Measurements from ENCODE around the gene FIBCD1.
"Not testable (repeated sequence)": the region's sequence is repeated elsewhere in the genome, so short reads cannot be mapped to it uniquely, and the experiment has no call there.

Gene FIBCD1

DNA sequence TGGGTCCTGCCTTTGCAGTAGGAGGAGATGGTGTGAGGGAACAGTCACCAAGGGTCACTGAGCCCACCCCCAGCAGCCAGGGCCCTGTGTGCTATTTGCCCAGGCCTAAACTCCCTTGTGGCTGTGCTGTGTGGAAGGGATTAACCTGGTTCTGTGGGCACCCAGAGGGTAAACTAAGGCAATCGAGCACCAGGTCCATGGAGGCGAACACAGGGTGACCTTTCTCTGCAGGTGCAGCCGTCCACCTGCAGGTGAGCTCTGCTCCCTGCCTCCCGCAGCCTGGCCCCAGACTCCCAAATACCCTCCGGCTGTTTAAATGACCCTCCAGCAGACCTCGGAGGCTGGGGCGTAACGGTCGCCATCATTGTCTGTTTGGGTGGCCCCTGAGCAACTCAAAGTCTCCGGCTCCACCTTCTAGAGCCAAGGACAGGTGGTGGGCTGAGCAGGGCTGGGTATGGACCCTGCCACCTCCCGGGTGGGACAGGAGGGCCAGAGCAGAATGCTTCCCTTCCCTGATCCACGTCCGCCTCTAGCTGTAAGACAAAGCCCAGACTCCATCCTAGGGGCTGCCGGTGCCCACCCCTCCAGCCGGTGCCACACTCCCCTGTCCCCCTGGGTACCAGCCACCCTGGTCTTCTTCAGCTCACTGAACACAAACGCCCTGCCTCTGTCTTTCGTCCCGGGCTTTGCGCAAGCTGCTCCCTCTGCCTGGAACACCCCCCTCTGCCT is 34.1 kb upstream of the FIBCD1 start:
- DNase-seq, result no peak

DNA sequence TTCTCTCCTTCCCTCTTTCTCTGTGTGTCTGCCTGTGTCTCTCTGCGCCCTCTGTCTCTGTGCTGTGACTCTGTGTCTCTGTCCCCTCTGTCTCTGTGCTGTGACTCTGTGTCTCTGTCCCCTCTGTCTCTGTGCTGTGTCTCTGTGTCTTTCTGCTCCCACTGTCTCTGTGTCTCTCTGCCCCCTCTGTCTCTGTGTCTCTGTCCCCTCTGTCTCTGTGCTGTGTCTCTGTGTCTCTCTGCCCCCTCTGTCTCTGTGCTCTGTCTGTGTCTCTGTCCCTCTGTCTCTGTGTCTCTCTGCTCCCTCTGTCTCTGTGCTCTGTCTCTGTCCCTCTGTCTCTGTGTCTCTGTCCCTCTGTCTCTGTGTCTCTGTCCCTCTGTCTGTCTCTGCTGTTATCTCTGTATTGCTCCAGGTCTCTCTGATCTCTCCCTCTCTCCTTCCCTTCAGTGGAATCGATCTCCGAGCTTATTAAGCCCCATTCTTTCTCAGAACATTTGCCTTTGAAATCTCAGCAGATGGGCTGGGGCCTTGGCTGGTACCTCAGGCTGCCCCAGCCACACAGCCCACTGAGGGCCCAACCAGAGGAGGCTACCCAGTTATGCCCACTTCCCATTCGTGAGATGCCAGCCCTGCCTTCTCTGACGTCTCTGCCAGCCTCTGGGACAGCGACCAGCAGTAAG is 33.4 kb upstream of the FIBCD1 start:
- DNase-seq, result no peak

DNA sequence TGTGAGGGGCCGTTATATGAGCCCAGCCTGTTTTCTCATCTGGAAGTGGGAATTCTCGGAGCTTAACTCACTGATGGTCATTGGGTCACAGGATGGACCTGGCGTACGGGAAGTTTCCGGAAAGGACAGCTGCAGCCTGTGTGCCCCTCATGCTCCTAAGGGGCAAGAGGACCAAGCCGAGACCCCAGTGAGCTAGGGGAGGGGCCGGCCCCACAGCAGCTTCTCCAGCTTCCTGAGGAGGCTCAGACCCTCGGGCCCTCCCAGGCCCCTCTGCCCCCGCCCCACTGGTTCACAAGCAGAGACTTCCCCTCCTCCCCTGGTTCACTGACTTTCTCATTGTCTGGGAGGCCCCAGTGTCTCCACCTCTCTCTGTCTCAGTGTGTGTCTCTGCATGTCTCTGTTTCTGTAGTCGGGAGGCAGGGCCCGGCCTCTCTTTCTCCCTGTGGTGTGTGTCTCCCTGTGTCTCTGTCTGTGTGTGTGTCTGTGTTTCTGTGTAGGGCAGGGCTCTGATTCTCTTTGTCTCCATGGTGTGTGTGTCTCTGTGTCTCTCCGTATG is 32.3 kb upstream of the FIBCD1 start:
- DNase-seq, result no peak

DNA sequence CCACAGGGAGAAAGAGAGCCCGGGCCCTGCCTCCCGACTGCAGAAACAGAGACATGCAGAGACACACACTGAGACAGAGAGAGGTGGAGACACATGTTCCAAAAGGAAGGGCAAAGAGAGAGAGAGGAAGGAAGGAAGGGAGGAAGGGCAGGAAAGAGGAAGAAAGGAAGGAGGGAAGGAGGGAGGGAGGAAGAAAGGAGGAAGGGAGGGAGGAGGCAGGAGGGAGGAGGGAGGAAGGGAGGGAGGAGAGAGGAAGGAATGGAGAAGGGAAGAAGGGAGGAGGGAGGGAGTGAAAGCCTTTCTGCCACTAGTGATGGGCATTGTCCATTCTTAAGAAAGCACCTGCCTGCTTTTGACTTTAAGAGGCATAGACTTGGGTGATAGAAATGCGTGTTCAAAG is 31.8 kb upstream of the FIBCD1 start:
- no peak for DNase-seq

DNA sequence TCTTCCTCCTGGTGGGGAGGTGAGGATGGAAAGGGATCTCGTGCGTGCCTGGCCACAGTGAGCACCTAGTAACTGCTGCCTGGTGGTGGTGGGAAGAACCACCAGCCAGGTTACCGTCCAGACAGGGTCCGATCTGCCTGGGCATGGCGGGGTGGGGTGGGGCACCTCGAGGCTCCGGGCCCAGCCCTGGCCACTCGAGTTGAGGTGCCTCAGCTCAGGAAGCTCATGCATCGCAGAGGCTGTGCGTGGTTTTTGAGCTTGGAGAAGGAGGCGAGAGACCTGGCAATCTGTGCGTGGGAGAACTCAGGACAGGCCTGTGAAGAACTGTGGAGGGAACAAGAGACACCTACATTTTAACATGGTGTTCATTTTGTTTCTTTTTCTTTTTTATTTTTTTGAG is 31.0 kb upstream of the FIBCD1 start:
- DNase-seq, result no peak

DNA sequence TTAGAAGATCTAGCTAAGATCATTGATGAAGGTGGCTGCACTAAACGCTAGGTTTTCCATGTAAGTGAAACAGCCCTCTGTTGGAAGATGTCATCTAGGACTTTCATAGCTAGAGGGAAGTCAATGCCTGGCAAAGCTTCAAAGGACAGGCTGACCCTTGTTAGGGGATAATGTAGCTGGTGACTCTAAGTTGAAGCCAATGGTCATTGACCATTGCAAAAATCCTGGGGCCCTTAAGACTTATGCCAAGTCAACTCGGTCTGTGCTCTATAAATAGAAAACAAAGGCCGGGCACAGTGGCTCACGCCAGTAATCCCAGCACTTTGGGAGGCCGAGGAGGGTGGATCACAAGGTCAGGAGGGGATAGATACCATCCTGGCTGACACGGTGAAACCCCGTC is 26.6 kb upstream of the FIBCD1 start:
- no peak for DNase-seq

DNA sequence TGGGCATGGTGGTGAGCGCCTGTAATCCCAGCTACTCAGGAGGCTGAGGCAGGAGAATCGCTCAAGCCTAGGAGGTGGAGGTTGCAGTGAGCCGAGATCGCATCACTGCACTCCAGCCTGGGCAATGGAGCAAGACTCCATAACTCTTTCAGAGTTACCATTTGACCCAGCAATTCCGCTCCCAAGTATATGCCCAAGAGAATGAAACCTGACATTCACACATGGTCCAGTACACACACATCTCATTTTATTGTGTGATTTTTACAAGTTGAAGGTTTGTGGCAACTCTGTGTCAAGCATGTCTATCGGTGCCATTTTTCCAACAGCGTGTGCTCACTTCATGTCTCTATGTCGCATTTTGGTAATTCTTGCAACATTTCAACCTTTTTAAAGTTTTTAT is 24.9 kb upstream of the FIBCD1 start:
- no peak for DNase-seq

DNA sequence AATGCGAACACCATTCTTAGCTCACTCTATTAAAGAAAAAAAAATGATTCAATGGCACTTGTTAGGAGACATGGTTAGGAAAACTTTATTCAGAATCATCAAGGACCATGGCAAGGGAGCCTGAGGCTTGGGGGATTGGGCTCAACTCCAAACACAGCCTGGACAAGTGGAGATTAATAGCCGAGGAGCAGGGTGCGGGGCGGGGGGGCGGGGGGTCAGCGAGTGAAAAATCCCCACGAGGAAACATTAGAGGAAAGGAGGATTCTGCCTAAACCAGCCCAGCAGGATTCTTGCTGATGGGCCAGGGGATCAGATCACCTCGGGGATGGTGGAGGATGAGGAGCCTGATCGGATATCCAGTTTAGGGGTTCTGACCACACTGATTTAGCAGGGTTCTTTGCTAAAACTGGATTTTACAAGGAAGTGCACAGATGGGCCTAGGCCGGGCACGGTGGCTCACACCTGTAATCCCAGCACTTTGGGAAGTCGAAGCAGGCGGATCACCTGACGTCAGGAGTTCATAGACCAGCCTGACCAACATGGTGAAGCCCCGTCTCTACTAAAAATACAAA is 24.4 kb upstream of the FIBCD1 start:
- DNase-seq, result no peak

DNA sequence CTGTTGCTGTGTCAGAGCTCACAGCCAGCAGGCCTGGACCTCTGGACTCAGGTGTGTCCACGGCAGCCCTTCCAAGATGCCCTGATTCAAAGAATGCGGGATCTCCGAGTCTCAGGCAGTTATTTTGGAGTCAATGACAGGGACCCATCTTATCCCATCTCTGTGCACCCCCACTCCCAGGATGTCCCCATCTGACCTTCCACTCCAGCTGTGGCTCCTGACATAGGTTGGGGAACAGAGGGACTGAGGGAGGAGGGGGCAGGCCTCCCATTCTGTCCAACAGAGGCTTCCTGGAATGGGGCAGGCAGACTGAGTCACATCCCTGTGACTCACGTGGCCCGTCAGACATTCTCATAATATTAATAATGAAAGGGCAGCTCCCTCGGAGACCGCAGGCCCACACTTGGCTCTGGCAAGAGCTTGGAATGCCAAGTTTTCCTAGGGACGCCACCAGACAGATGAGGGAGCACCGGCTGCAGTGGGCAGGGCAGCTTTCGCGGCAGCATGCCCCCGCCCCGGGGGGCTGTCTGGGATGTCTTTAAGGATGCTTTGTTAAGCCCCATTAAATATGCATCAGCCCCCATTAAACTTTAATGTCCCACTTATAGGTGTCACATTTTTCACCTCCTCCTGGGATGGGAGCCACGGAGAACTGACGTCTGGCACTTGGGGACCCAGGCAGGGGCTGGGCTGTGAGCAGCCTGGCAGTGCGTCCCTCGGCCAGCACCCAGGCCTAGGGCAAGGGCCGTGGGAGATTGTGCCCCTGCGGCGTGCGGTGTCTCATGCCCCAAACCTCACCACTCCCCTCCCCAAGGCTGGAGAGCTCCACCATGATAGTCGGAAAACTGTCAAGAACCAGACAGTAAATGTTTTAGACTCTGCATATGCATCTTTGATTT is 23.6 kb upstream of the FIBCD1 start:
- DNase-seq, result no peak

DNA sequence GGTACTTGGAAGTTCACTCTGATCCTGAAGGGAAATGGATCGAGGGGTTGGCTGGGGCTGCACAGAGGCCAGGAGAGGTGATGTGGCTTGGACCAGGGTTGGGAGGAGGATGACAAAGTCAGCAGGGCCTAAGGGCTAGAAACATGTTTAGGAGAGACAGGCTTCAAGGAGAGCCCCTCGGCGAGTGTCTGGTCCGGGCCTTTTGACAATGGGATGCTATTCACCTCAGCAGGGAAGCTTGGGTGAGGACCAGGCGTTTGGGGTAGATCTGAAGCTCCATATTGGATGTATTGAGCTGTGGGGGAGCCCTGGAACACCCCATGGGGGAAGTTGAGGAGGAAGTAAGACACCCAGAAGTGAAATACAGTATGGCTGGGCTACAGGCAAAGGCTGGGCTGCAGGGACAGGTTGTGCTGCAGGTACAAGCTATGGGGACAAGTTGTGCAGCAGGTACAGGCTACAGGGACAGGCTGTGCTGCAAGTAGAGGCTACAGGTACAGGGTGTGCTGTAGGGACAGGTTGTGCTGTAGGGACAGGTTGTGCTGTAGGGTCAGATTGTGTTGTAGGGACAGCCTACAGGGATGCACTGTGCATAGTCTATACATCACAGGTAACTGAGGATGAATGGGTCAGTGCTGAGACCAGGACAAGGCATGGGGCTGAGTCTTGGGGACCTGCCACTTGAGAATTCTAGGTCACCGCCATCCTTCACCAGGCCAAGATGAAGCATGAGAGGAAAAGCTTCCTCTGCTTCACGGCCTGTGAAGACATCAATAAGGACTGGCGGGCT is 22.7 kb upstream of the FIBCD1 start:
- no peak for DNase-seq

DNA sequence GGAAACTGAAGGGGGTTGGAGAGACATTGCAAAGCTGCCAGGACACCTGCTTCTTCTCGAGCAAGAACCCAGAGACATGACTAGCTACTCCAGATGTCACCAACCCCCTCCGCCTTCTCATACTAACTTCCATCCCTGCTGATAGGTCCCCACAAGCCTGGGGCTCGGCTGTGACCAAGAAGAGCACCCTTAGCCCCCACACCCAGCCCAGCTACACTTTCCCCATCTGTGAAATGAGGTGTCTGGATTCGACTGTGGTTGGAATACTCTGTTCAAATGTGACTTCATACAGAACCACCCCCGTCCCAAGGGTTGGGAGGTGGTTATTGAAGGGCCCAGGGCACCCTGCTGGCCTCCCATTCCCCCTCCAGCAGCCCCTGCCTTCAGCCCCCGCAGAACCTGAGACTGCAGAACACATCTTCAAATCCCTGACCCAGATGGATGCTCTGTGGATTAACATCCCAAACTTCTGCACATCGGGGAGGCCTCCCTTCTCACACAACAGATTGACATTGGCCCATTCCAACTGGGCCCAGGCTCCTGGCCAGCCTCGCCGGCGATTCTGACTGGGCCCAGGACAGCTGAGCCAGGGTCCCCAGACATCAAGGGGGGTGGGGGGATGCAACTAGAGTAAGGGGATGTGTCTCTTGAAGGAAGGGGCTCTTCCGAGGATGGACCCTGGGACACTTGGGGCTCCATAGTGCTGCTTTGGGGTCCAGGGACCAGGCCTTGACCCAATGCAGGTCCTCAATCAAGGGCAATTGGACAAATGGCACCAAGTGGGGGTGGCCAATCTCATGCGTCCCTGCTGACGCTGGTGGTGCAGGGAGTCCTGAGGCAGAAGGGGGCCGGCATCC is 21.7 kb upstream of the FIBCD1 start:
- DNase-seq, result no peak

DNA sequence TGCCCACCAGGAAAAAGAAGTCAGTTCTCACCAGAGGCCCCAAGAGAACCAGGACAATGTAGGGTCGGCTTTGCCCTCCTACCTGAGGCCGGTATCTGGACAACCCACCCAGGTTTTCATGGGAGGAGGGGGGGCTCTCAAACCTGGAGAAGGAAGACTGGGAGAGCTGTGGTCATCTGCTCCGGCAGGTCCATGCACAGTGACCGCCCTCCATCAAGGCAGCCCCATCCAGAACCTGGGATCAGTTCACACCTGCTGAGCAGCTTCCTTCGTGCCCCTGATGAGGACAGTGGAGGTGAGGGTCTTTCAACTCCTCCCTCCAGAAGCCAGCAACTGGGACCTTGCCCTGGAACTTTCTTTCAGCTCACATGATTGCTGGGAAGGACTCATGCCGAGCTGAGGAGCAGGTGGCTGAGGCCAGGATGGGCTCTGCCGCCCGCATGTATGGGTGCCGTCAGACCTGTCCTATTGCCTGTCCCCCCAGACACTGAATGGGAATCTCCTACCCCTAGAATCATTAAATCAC is 20.8 kb upstream of the FIBCD1 start:
- no peak for DNase-seq

DNA sequence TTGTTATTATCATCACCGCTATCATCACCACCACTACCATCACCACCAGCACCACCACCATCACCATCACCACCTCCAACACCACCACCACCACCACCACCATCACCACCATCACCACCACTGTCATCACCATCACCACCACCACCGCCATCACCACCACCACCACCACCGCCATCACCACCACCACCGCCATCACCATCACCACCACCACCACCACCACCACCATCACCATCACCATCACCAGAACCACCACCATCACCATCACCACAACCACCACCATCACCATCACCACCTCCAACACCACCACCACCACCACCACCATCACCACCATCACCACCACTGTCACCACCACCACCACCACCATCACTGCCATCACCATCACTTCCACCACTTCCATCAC is 19.5 kb upstream of the FIBCD1 start:
- not testable (repeated sequence) for DNase-seq

DNA sequence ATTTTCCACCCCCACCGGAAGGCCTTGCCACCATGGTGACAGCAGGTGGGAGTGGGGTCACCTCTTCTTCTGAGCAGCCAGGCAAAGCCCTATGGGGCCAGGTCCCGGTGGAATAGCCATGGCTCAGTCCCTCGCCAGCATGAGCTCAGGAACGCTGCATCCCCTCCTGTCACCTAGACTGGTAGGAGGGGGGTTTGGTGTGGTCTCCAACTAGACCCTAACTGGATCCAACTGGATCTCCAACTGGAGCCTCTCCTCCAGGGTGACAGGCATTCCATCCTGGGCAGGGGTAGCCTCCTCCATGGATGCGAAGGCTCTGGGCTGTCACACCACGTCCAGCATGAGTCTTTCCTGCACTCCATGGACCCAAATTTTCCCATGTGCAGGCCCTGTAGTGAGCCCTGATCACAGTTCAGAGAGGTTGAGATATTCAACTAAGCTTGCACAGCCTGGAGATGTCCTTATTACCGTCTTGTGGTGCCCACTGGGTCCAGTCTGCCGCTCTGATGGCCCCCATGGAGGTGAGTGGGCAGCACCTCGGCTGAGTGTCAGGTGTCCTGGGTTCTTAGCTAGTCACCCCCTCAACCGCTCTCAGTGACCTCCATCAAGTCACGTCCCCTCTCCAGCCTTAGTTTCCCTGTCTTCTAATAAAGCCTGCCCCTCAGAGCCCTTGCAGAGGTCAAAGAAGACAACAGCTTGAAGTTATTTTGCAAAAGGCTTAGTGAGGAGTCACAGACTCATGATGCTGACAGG is 18.6 kb upstream of the FIBCD1 start:
- DNase-seq, result no peak

DNA sequence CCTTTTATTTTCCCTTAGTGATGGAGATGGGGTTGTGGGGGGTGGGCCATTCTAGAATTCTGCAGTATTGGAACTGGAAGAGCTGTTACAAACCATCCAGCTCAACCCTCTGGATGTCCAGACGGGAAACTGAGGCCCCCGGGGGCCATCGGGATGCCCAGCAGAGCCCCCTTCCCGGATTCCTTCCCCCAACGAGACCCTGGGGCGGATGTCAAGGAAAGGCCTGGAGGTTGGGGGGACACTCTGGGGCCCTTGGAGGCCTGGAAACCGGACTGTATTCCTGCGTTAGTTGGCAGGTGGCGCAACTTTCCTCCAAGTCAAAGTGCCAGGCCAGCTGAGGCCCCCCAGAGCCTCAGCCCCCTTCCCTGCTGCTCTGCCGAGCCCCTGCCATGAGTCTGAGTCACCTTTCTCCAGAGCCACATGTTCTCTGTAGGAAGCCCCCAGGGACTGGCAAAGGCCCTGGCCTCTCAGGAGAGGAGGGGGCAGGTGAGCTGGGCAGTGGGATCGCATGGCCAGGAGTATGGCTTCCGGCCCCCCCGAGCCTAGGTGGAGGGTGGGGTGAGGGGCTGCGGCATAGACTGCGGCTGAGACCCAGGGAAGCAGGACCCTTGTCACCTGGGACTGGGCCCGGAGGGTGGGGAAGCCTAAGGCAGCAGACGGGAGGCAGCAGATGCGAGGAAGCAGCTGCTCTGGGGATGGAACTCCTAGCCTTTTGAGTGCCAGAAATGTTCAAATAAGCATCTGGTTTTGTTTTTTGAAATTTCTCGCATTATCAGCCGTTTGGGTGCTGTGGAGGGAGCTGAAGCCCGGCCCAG is 17.8 kb upstream of the FIBCD1 start:
- no peak for DNase-seq

DNA sequence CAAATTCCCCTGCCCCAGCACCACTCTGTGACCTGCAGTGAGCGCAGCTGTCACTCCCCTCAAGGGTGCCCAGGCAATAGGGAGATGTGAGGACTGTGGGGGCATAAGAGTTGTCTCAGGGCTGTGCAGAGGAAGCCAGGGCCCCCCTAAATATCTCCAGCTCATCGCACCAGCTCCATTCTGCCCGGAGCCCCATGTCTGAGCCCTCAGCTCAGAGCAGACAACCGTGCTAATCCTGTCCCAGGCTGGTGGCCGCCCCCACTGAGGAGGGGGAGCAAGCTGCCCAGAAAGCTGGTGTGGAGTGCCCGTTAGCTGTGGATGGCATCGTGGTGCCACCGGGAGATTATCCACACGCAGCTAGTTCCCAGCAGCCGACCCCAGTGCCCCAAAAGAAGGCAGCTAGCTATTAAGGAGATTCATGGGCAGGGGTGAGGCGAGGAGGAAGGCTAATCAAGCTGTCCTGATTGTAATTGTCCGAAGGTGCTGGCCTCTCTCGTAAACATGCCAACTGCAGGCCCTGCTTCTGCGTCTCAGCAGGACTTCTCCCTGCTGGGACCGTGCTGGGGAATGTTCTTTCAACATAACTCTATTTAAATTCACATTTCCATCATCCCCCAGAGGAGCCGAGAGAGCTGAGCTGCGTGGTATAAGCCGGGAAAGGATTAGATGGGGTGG is 17.0 kb upstream of the FIBCD1 start:
- no peak for DNase-seq

DNA sequence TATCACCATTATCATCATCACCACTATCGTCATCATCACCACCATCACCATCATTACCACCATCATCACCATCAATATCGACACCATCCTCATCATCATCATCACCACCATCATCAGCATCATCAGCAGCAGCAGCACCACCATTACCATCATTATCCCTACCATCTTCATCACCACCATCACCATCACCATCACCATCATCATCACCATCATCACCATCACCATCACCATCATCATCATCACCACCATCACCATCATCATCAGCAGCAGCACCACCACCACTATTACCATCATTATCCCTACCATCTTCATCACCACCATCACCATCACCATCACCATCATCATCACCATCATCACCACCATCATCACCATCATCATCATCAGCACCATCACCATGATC is 15.9 kb upstream of the FIBCD1 start:
- not testable (repeated sequence) for DNase-seq

DNA sequence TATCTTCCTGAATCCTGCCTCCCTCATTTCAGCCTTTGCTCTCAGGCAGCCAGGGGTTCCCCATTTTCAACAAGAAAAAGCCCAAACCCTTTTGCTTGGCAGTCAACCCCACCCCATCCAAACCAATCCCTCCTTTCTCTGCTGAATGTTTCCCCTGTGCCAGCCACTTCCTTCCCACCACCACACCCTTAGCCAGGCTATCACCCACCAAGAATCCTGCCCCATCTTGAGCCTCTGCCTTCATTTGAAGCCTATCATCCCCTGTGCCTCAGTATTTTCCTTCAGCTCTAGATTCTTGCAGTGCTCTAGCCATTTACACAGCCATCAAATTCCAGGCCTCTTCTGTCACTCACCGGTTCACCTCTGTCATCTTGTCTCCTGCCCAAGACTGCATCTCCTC is 15.3 kb upstream of the FIBCD1 start:
- DNase-seq, result no peak
